ENCODE data around the gene AATK. TPM values are rescaled to one million over a fixed set of nuclear protein-coding genes. Genes with fewer than 3 reads are reported as not detected.

Gene AATK
- total and polyA plus RNA-seq, 2 of the 13 experiments (the other 11 are each of a cell fraction or from before 2014, with no cell fraction given), result 2.9 to 8.4 TPM

DNA sequence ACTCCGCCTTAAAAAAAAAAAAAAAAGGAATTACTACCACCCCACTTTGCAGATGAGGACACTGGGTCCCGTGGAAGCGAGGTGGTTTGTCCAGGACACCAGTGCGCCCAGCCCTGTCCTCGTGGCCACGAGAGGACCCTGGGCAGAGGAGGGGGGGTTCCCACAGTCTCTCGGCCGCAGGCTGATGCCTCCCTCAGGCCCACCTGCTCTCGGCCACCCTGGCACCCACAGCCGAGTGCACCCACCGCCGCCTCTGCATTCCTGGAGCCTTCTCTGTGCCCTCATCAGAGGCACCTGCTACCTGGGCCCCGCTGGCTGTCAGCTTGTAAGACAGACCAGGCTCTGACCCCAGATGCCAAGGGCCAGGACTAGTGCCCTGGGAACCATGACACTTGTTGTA is 28.8 kb downstream of the AATK start:
- ChIA-PET POLR2A (no interaction called here), CTCF (ENCODE audit: low intra/inter-chr PET ratio, low total read pairs) (no interaction called here)
- Histone ChIP-seq H3K79me2 (ENCODE audit: insufficient read depth, low read length) (no peaks in the 10 kb centered on the region), H3K36me3 (replicated peaks in 1 of 2; ENCODE audit: control insufficient read depth in 1 of 2, insufficient read depth in 2 of 2, low read length in 2 of 2) (no peaks in the 10 kb centered on the region), H3K27me3 (ENCODE audit: control insufficient read depth in 1 of 2, insufficient read depth in 2 of 2, low read length in 2 of 2) (no peaks in the 10 kb centered on the region), H3K9me3 (ENCODE audit: low read length) (no peaks in the 10 kb centered on the region), H2AFZ (ENCODE audit: low read length) (no peak overlapping the region), H3K27ac (ENCODE audit: extremely low read length, insufficient read depth, low read length) (no peak overlapping the region), H3K4me1 (ENCODE audit: insufficient read depth, low read length) (peaks cover 35% of the 10 kb centered on the region), H3K4me2 (ENCODE audit: low read depth, low read length) (no peak overlapping the region), H3K4me3 (replicated peaks in 1 of 3; ENCODE audit: insufficient read depth in 1 of 3, low read depth in 2 of 3, low read length in 3 of 3) (no peak overlapping the region), H3K9ac (ENCODE audit: insufficient read depth, low read depth, low read length) (no peak overlapping the region), H4K20me1 (ENCODE audit: insufficient read depth, low read length) (no peaks in the 10 kb centered on the region)
- no TSS peak for BruUV-seq (replicated peaks)
- 58% methylated on average over 7 of the region's 13 CpGs for WGBS (ENCODE audit: low lambda C conversion rate)
- intact Hi-C loops (cut with micrococcal nuclease; ENCODE audit: unreplicated experiment), result no loop called here
- ATAC-seq (no peak), FAIRE-seq (no peak), DNase-seq (ENCODE audit: low spot score) (no peak)
- TF ChIP-seq CEBPB (IDR thresholded peaks at IDR 0.05; ENCODE audit: borderline replicate concordance, low read depth, low read length) (no peak), ZNF225 (CRISPR knock-in tag; IDR thresholded peaks at IDR 0.05) (no peak), ZBTB7B (CRISPR knock-in tag; IDR thresholded peaks at IDR 0.05) (no peak), PRDM4 (CRISPR knock-in tag; IDR thresholded peaks at IDR 0.05; ENCODE audit: borderline replicate concordance) (no peak), CBFB (CRISPR knock-in tag; IDR thresholded peaks at IDR 0.05) (no peak), NFE2L1 (CRISPR knock-in tag; IDR thresholded peaks at IDR 0.05; ENCODE audit: borderline replicate concordance) (no peak), TOE1 (CRISPR knock-in tag; IDR thresholded peaks at IDR 0.05) (no peak), ZNF644 (CRISPR knock-in tag; IDR thresholded peaks at IDR 0.05; ENCODE audit: low read depth) (no peak), MIER2 (CRISPR knock-in tag; IDR thresholded peaks at IDR 0.05) (no peak), ZNF180 (CRISPR knock-in tag; IDR thresholded peaks at IDR 0.05; ENCODE audit: borderline replicate concordance, low read depth) (no peak), ZNF792 (CRISPR knock-in tag; IDR thresholded peaks at IDR 0.05) (no peak), ZNF558 (CRISPR knock-in tag; IDR thresholded peaks at IDR 0.05; ENCODE audit: borderline replicate concordance) (no peak), MZF1 (CRISPR knock-in tag; IDR thresholded peaks at IDR 0.05; ENCODE audit: borderline replicate concordance) (no peak)
- in situ Hi-C loops (cut with HindIII; ENCODE audit: extremely low pct_ligation_motif_present, low pct_unique_long_range_greater_than_20kb), result no loop called here

All from HepG2 (cell line).